ENCODE results near the gene SNAPC3. TPM values are rescaled to one million over a fixed set of nuclear protein-coding genes. Genes with fewer than 3 reads are reported as not detected.

Gene SNAPC3
- total RNA-seq, 1 donor from 2014 or later = 30.9 TPM

Other genes with a start within 250 kb of the SNAPC3 start
- 1.4 TPM for gene TTC39B, start 115.7 kb upstream of the SNAPC3 start, total RNA-seq
- 26.0 TPM for gene PSIP1, start 88.1 kb downstream of the SNAPC3 start, total RNA-seq
- 1.7 TPM for gene CCDC171, start 130.2 kb downstream of the SNAPC3 start, total RNA-seq